T-helper 9 cell (primary cell): ENCODE measurements around the gene SLC6A5.

Experiments used
- DNase-seq: peaks from one replicate; pipeline ENCODE4 v3.0.0-alpha.2; 2020

SLC6A5 gene

GRCh38 chr11:20627026-20627425 lies 27.6 kb downstream of the SLC6A5 start:
- no peak for DNase-seq

- DNase-seq = no peak
Observed at GRCh38 chr11:20627701-20628100, 28.3 kb downstream of the SLC6A5 start.

- no peak for DNase-seq
Observed at GRCh38 chr11:20631519-20632168, 32.2 kb downstream of the SLC6A5 start.

- DNase-seq = no peak
Observed at GRCh38 chr11:20632169-20632532, 32.7 kb downstream of the SLC6A5 start.

GRCh38 chr11:20634044-20634443 lies 34.6 kb downstream of the SLC6A5 start:
- no peak for DNase-seq

GRCh38 chr11:20634781-20635180 lies 35.4 kb downstream of the SLC6A5 start:
- no peak for DNase-seq

GRCh38 chr11:20638074-20638473 lies 38.7 kb downstream of the SLC6A5 start:
- DNase-seq = no peak

- no peak for DNase-seq
Observed at GRCh38 chr11:20639688-20640087, 40.3 kb downstream of the SLC6A5 start.

GRCh38 chr11:20640401-20640800 lies 41.0 kb downstream of the SLC6A5 start:
- no peak for DNase-seq

GRCh38 chr11:20644360-20644759 lies 45.0 kb downstream of the SLC6A5 start:
- no peak for DNase-seq

- peak; percentile 5 for DNase-seq
Observed at GRCh38 chr11:20647976-20648565, 48.7 kb downstream of the SLC6A5 start.

GRCh38 chr11:20652150-20652806 lies 52.9 kb downstream of the SLC6A5 start:
- no peak for DNase-seq

- no peak for DNase-seq
Observed at GRCh38 chr11:20654038-20654437, 54.6 kb downstream of the SLC6A5 start.

GRCh38 chr11:20656901-20657300 lies 57.5 kb downstream of the SLC6A5 start:
- no peak for DNase-seq

GRCh38 chr11:20658135-20658534 lies 58.7 kb downstream of the SLC6A5 start:
- DNase-seq = no peak

- no peak for DNase-seq
Observed at GRCh38 chr11:20661445-20661844, 62.0 kb downstream of the SLC6A5 start.

GRCh38 chr11:20661850-20662249 lies 62.4 kb downstream of the SLC6A5 start:
- DNase-seq = no peak

GRCh38 chr11:20668131-20668809 lies 68.9 kb downstream of the SLC6A5 start:
- DNase-seq = no peak

GRCh38 chr11:20668844-20669819 lies 69.7 kb downstream of the SLC6A5 start, which contains the start of gene NELL1:
Gene NELL1 (plus strand): TSS chr11:20669586.
- DNase-seq = no peak

GRCh38 chr11:20669820-20670684 lies 70.6 kb downstream of the SLC6A5 start:
- no peak for DNase-seq

GRCh38 chr11:20670932-20671403 lies 71.6 kb downstream of the SLC6A5 start:
- no peak for DNase-seq
